ENCODE data around the gene KRT75.
"Not testable (repeated sequence)": the region's sequence is repeated elsewhere in the genome, so short reads cannot be mapped to it uniquely, and the experiment has no call there.

The KRT75 gene

DNA sequence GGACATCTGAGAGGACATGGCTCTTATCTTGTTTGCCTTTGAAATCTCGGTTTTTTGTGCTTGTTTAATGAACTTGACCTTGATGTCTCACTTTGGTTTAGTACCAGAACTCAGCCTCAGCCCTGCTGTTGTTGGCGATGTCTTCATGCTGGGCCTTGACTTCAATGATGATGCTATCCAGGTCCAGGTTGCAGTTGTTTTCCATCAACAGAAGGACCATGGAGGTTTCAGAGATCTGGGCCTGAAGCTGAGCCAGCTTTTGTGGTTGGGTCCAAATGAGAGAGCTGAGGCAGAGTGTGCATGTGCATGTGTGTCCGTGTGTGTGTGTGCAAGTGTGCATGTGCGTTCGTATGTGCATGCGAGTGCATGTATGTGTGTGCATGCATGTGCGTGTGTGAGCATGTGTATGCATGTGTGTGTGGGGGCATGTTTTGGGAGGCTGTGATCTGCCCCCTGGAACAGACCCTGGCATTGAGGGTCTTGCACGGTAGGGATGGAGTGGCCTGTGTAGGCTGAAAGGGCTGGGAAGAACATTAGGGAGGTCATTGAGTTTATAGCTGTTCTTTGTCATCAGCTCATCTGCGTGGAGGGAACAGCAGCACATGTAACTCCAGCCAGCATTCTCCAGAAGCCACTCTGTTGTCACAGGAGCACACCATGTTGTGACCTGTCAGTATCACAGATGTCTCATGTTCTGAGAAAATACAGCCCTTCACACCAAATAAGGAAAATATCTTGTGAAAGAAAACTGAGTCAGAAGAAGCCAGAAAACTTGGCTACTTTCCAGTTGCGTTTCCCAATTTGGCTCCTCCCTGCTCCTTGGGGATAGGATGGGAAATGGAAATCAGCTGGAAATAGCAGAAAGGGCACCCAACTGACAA lies 18.1 kb downstream of the KRT75 start:
- DNase-seq = no peak

DNA sequence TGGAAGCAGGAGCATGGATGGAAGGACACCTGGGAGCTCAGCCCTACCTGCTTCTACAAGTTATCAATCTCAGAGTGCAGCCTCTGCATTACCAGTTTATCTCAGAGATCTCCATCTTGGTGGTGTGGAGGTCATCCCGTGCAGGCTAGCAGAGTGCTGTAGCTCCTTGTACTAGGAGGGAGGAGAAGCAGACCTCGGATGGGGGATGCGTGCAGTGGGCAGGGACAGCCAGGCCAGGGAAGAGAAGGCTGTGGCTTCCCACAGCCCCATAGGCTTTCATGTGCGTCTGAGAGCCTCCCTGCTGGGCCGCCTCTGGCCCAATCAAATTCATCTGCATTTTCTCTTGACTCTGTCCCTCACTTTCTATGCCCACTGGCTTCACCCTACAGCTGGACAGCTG lies 19.2 kb downstream of the KRT75 start:
- DNase-seq = no peak

DNA sequence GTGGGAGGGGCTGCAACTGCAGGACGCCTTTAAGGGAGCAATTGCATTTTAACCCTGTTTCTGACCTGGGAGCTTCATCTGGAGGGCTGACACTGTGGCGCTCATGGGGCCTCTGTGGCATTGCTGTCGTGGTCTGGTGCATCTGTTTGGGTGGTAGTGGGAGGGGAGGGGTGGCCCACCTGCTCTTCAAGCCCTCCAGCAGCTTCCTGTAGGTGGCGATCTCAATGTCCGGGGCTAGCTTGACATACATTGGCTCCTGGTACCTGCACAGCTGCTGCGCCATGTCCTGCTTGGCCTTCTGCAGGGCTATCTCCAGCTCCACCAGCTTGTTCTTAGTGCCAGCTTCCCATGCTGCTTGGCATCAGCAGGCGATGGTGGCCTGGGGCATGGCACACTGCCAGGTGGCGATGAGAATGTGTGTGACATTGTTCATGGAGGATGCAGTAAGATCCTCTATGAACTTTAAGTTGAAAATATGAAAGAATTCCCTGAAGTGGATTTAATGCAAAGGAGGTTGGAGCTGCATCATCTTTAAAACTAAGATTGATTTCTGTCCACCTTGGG lies 20.3 kb downstream of the KRT75 start:
- no peak for DNase-seq

DNA sequence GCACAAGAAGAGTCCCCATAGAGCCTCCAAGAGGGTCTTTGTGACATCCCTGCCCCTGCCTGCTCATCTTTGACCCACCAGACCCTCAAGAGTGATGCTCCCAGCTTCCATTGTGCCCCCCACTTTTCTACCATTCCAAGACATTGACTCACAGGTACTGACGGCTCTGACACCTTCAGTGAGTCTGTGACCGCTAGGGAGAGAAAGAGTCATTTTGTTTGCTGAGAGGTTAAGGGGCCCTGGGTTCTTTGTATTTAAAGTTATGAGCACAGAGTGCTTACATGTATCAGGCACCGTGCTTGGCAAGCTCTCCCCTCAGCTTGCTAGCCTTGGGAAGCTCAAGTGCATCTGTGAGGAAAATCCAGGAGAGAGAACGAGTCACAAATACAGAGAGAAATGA lies 21.0 kb downstream of the KRT75 start:
- DNase-seq = no peak

DNA sequence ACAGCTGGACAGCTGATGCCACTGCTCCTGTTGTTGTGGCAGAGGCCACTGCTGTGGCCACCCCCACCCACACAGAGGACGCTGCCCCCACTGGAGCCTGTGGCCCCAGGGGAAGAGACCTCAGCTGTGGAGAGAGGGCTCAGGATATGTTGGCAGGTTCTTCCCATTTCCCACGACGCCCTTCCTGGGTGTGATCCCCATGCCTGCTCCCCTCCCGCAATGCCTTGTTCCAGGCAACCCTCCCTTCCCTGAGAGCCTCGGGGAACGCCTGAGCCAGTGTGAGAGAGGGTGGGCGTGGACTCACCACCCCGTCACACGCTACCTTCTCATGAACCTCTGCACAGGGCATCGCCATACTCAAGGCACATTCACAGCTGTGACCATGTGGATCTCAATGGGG lies 22.4 kb downstream of the KRT75 start:
- DNase-seq = no peak

DNA sequence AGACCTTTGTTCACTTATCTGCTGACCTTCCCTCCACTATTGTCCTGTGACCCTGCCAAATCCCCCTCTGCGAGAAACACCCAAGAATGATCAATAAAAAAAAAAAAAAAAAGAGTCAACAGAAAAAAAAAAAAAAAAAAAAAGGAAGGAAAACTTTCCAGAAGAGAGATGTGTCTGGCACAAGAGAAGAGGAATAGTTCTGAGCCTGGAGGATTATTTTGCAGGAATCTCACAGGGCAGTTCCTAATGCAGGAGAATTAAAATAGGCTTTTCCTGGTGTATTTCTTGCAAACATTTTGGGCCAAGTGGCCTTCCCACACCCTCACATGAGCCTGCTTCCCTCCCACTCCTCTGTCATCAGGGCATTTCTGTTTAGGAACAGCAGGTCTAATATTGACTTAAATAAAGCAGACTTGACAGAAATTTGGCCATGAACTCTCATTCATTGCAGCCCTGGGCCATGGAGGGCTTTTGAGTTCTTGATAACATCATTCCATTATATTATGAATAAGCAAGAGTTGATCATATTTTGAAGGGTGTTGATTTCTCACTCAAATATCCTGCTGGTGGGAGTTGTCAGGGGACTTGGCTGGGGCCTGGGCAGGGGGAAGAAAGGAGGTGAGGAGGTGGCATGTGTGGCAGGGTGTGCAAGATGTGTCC lies 23.5 kb downstream of the KRT75 start:
- DNase-seq = not testable (repeated sequence)

DNA sequence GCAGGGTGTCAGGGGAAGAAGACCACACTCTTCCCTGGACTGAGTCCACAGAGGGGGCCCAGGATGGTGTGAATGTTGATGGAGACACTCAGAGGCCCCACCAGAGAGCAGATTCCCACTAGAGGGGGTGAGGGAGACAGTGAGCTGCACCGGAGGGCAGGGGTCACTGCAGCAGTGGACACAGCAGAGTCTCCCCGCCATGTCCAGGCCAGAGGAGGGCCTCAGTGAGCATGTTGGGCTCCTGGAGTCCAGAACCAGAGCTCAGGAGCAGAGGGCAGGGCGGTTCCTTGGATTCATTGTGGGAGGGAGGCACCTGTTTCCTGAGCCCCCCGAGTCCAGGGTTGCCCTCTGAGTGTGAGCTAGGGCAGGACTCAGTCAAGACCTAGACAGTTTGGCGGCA lies 26.3 kb downstream of the KRT75 start:
- no peak for DNase-seq

DNA sequence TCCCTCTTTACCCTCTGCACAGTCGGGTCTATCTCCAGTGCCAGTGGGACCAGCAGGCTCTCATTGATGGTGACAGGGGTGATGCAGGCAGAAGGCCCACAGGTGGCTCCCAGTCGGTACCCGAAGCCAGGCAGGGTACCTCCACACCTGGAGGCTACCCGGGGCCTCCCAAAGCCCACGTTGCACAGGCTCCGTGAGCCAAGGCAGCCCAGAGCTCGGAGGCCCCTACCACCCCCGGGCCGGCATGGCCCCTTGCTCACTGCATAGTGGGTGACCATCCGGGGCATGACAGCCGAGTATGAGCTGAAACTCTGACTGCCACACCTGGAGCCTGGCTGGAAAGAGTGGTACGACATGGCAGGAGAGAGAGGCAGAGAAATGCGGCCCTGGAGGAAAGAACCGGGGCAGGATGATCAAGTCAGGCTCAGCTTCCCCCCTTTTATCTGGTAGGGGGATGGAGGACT lies 28.2 kb downstream of the KRT75 start, which contains the start of gene KRT82:
KRT82 (minus strand) TSS at position 414 of the 464 bp plus-strand sequence; CDS start at position 356, 58 bp downstream.
- DNase-seq = no peak

DNA sequence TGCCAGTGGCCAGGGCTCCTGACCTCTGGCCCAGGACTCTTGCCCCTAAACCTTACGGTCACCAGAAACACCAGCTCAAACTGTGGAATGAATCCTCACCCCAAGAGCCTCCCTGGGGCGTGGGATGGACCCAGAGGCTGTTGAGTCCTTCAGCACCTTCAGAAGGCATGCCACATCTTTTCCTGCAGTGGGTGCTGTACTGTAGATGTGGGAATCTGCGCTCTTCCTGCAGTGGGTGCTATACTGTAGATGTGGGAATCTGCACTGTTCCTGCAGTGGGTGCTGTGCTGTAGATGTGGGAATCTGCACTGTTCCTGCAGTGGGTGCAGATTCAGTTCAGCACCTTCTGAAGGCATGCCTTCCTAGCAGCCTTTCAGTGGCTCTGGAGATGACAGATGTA lies 29.2 kb downstream of the KRT75 start:
- no peak for DNase-seq

DNA sequence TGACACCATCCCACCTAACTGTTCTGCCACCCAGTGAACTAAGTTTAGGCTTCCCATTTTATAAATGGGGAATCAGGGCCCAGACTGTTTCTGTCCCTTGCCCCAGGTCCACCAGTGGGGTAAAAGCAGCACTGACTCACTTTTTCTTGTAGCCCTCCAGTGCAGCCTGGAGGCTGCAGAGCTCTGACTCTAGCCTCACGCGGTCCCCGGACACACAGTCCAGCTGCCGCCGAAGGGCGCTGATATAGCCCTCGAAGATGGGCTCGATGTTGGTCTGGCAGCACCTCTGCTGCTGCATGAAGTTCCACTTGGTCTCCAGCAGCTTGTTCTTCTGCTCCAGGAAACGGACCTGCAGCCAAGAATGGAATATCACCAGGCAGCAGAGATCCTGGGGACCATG lies 30.6 kb downstream of the KRT75 start:
- no peak for DNase-seq

DNA sequence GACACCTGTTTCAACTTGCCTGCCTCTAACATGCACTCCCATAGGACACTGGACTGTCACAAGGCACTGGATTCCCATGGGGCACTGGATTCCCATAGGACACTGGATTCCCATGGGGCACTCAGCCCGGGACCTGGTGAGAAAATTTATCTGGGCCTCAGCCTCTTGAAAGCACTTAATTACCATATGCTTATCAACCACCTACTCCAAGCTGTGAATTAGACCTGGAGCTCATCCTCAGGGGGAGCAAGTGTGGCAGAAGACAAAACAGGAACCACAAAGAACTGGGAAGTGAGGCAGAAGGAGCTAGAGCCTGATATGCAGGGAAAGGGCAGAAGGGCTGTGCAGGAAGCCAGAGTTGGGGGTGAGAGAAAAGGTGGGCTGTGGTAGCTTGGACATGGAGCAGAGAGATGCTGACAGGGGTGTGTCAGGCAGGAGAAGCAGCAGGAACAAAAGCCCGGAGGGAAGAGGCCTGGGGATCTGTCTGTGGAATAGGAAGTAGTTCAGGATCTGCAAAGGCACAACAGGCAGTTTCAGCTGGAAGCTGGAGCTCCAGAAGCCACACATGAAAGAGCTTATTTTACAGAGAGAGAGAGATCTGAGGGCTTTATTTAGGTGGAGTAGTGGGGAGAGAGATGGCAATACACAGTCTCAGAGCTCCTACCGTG lies 31.2 kb downstream of the KRT75 start:
- no peak for DNase-seq

DNA sequence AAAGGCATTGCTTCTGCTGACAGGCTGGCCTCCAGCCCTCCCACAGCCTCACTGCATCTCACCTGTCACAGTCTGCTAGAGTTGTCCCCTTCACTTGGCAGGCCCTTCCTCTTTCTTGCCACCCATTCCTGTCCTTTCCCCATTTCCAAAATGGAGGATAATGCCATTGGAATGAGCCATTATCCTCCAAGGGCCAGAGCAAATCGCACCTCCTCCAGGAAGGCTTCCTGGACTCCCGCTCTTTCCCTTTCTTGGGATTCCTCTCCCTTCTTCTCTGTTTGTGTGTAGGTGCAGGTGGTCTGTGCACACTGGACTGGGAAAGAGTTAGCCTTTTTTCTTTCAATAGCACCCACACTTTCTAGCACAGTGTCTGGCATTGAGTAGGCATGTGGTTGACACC lies 31.8 kb downstream of the KRT75 start:
- no peak for DNase-seq

DNA sequence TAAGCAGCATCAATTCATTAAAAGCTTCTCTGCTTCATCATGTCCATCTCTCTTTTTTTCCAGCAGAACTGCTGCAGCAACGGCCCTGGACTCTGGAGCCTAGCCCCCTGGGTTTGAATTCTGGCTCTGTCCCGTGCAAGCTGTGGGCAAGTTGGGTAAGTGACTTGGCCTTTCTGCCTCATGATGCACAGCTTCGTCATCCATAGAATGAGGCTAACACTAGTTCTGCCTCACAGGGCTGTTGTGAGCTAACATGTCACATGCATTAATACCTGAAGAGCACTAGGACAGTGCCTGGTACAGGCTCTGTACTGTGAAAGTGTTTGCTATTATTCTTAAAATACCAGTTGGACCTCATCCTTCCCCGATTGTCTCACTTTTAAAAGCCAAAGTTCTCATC lies 32.2 kb downstream of the KRT75 start:
- DNase-seq = no peak

DNA sequence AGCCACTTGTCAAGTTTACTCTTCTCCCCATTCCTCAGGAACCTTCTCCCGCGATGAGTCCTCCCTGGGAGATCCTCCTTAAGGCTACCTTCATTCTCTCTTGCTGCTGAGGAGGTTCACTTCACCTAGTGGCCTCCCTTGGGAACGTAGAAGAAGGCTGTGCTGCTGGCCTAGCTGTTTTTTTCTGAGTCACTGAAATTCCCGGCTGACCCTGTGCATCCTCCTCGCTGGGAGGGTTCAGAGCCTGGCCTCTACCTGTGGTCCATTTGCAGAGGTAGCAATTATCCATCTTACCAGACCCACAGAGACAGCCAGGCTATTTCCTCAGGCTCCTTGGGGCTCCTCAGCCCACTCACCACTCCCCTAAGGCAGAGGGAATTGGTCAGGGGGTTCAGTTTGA lies 32.6 kb downstream of the KRT75 start:
- no peak for DNase-seq

DNA sequence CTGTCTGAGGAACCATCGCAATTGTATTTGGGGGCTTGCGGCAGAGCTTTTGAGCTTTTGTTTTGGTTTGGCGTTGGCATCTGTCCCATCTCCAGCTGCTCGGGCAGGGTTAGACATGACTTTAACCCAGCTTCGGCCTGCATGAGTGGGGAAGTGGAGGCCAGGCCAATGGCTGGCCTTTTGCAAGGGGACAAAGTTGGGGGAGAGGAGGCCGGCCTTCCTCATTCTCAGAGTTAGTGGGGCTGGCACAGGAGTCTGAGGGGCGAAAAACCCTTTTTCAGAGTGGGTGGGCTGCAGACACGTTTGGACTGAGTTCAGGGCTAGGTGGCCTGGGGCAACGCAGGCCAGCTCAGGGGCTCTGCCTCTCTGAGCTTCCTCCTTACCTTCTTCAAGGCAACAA lies 33.3 kb downstream of the KRT75 start:
- no peak for DNase-seq

DNA sequence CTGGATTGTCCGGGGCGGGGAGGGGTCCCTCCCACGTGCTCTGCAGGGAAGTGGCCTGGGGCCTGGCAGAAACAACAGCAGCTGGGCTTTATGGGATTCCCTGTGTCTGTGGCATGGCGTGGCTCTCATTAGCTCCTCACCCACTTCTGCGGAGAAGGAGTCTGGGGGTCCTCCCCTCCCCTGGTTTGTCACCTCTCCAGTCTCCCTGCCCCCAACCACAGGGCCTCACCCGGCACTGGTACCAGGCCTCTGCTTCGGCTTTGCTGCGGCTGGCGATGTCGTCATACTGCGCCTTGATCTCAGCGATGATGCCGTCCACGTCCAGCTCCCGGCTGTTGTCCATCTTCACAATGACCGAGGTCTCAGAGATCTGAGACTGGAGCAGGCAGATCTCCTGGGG lies 34.4 kb downstream of the KRT75 start:
- DNase-seq = no peak

DNA sequence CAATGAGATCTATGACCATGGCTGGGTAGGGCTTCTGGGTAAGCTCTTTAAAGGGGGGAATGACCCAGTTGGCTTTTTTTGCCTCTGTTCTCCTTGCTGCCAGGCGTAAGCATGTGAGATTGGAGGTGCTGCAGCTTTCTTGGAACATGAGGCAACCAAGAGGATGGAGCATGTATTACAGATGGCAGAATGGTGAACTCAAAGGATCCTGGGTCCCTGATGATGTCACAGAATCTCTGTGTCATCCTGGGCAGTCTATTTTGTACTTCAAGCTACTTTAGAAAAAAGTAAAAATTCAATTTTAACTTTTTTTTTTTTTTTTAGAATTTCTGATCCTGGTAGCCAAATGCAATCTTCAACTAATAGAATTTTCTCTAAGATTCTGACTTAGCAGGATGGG lies 36.0 kb downstream of the KRT75 start:
- DNase-seq = no peak

DNA sequence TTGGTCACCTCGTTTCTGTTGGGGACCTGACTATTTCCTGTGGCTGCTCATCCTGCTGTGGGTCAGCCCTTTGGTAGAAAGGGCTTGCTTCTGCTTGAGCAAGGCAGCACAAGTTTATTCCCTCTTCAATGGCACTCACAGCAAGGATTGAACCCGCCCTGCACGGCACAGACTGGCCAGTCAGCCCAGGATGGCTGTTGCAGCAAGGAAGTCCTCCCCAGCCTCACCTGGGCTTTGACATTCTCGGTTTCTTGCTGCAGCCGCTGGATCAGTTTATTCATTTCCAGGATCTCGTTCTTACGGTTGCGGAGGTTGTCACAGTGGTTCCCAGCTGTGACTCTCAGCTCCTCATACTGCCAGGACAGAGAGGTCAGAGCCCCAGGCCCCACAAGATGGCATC lies 37.5 kb downstream of the KRT75 start:
- no peak for DNase-seq

DNA sequence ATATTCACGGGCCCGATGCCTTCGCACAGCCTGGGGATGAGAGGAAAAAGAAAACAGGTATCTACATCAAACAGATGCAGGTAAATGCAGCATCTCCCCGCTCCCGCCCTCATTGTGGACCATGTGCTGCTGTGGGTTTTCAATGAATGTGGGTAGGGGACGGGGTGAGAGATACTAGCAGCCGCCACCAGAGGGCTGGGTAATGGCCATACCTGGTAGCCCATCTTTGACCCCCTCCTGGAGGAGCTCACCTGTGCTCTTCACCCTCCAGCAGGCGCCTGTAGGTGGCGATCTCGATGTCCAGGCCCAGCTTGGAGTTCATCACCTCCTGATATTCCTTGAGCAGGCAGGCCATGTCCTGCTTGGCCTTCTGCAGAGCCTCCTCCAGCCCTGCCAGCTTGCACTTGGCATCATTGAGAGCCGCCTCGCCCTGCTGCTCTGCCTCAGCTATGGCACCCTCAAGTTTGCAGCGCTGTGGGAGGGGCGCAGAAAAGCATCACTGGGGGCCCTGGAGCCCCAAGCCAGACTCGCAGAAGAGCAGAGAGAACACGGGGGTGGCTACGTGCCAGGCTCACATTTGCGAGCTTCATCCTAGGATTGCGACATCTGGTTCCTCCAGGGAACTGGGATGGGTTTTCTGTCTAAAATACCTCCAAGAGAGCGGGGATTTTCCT lies 38.3 kb downstream of the KRT75 start:
- DNase-seq = no peak

DNA sequence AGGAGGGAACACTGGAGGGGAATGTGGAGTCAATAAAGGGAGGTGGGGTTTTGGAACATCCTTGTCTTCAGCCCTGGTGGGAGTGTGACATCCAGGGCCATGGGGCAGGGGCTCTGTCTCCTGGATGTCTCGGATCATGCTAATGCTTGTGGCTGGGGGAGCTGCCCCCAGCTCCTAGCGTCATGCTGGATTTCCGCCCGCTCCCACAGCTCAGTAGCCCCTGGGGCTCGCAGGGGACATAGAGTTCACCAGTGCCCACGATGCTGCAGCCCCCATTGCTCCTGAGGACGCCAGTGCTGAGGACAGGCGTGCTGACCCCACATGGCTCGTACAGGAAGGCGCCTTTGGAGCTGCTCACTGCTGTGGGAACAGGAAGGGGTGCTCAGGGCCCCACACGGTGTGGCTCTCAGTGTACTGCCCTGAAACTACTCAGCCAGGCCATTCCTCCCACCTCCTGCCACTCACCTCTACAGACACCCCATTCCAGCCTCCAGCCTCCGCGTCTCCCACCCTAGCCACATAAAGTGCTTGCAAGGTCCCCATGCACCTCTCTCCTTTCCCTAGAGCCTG lies 39.2 kb downstream of the KRT75 start:
- DNase-seq = no peak

DNA sequence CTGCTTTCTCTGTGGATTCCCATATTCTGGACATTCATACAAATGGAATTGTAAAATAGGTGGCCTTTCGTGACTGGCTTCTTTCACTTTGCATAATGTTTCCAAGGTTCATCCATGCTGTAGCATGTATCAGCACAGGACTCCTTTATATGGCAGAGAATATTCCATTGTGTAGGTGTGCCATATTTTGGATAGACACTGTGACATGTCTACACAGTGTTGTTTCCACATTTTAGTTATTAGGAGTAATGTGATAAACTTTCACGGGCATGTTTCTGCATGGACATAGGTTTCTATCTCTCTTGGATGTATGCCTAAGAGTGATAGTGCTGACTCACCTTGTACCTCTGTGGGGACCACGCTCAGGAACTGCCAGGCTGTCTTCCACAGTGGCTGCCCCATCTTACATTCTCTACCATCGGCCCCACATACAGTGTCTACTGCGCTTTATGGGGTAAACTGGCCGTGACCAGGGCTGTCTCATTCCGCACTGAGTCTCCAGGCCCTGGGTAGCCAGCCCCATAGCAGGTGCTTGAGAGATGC lies 41.6 kb downstream of the KRT75 start:
- no peak for DNase-seq

DNA sequence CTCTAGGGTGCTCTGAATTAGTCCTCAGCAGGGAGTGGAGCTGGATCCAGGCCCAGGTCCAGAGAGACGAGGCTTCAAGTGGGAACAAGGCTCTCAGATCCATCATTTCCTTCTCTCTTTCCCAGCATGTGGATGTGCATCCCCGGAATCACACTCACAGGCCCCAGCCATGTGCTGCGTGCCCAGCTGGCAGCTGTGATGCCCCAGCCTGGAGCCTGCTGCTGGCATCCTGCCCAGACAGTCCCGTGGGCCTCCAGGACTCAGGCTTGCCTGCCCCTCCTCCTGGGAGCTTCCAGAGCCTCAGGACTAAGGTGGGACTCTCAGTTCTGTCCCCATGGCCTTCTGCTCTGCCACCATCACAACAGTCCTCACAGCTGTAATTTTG lies 42.6 kb downstream of the KRT75 start:
- DNase-seq = peak; percentile 88

Measured in NCI-H1092 (cell line).